IPS-15b (cell line): Measurements from ENCODE around the gene F13A1.

ENCODE experiments used
- H3K27me3 ChIP-seq: one replicate; pipeline ENCODE4 v1.6.1; 2013; ENCODE audit warnings: low read length; ENCODE audit not compliant: control insufficient read depth, insufficient read depth
- H3K36me3 ChIP-seq: one replicate; pipeline ENCODE4 v1.6.1; 2013; ENCODE audit warnings: low read length; ENCODE audit not compliant: control insufficient read depth, insufficient read depth
- H3K4me1 ChIP-seq: one replicate; pipeline ENCODE4 v1.6.1; 2013; ENCODE audit warnings: mild to moderate bottlenecking, low read length; ENCODE audit not compliant: control insufficient read depth, insufficient read depth
- H3K4me3 ChIP-seq: one replicate; pipeline ENCODE4 v1.5.1; 2013; ENCODE audit warnings: low read depth, low read length
- H3K9ac ChIP-seq: one replicate; pipeline ENCODE4 v1.6.1; 2013; ENCODE audit warnings: low read depth, mild to moderate bottlenecking, low read length
- H3K9me3 ChIP-seq: one replicate; pipeline ENCODE4 v1.6.1; 2013; ENCODE audit warnings: mild to moderate bottlenecking, low read length; ENCODE audit not compliant: control insufficient read depth, insufficient read depth

F13A1 gene

GRCh38 chr6:6348256-6348655, 27.8 kb upstream of the F13A1 start:
- H3K27me3 ChIP-seq, result no peaks in the 10 kb centered on the region
- no peak overlapping the region for H3K4me3 ChIP-seq
- no peak overlapping the region for H3K9ac ChIP-seq
- no peaks in the 10 kb centered on the region for H3K9me3 ChIP-seq
- no peaks in the 10 kb centered on the region for H3K4me1 ChIP-seq
- no peaks in the 10 kb centered on the region for H3K36me3 ChIP-seq

- Histone ChIP-seq H3K36me3 (no peaks in the 10 kb centered on the region), H3K9ac (no peak overlapping the region), H3K27me3 (no peaks in the 10 kb centered on the region)
These were observed 26.1 kb upstream of the F13A1 start for GRCh38 chr6:6346427-6347023.

DNA sequence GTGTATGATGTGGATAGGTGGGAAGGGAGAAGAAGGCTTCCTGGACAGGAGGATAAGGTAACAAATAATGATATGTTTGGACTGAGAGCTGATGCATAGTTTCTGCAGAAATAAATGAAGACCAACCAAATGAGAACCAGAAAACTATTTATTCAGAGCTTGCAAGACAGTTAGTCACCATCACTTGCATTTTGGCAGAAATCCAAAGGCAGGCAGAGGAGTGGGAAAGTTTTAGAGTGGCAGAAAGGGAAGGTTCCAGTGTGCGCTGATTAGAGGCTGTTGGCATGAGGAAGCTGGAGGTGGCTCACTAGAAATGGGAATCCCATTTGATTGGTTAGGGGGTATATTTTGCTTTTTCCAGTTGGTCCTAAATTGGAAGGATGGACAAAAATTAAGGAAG, 13.0 kb upstream of the F13A1 start:
- Histone ChIP-seq H3K4me3 (no peak overlapping the region), H3K9ac (no peak overlapping the region), H3K9me3 (no peaks in the 10 kb centered on the region), H3K27me3 (no peaks in the 10 kb centered on the region), H3K4me1 (no peaks in the 10 kb centered on the region), H3K36me3 (no peaks in the 10 kb centered on the region)

More at GRCh38 chr6:6346427-6347023, 26.1 kb upstream of the F13A1 start:
- Histone ChIP-seq H3K4me1 (no peaks in the 10 kb centered on the region), H3K4me3 (no peak overlapping the region), H3K9me3 (no peaks in the 10 kb centered on the region)

DNA sequence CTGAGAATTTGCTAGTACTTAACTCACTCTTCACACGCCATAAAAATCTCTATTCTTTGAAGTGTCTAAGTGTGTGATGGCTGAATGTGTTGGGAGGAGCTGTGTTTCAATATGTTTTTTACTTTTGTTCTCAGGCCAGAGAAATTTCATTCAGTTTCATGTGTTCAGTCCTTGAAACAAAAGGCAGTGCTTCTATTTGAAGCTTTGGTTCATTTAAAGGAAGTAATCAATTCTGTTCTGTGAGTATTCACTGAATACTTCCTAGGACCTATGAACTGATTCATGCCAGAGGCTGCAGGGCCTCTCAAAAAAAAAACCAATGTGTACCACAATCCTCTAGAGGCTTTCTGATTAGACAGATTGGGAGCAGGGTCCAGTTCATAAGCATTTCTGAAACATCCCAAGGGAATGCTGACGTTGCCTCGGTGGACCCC, 12.4 kb upstream of the F13A1 start:
- Histone ChIP-seq H3K4me3 (no peak overlapping the region), H3K9me3 (no peaks in the 10 kb centered on the region), H3K4me1 (no peaks in the 10 kb centered on the region), H3K36me3 (no peaks in the 10 kb centered on the region), H3K9ac (no peak overlapping the region), H3K27me3 (no peaks in the 10 kb centered on the region)

DNA sequence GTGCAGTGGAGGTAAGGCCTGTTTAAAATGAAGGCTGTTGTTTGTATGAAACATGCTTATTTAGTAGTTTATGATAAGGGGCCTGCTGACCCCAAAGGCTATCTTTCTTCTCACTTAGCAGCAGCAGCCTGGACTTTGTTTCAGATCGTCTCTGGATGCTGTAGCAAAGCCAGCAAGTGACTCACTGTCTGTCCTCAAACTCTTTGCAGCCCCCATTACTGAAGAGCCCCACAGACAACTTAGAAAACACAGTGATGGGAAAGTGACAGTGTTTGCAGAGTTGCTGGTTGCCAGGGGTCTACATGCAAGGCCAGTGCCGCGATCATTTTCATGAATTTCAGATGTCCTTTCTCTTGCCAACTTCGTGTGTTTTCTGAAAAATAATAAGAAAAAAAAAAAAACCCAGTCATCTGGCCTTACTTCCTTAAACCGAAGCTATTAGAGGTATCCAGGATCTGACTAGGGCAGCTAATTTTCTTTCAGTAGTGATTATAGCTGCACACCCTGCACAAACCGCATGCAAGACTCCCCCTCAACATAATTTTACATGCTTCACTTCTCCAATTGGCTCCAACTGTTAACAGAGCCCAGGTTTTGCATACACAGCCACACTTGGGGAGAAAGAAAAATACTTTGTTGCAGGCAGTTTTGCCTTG, 11.6 kb upstream of the F13A1 start:
- Histone ChIP-seq H3K9me3 (no peaks in the 10 kb centered on the region), H3K4me3 (no peak overlapping the region), H3K27me3 (no peaks in the 10 kb centered on the region), H3K36me3 (no peaks in the 10 kb centered on the region), H3K9ac (no peak overlapping the region), H3K4me1 (no peaks in the 10 kb centered on the region)

DNA sequence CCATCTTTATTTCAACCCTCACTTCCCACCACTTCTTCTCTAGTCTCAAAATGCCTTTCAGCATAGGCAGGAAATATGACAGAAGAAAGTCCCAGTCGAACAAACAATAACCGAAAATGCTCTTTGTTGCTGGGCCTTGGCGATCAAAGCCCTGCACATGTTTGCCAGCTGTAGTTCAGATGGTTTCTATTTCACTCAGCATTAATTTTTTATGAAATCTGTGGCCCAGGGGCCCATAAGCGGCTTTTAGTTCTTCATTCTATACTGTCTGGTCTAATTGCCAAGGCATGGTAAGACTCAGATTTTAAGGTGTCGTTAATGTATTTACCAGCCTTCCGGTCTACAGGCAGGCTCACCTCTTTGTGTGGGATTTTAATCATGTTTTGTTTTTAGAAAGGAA, 10.9 kb upstream of the F13A1 start:
- no peaks in the 10 kb centered on the region for H3K36me3 ChIP-seq
- H3K9me3 ChIP-seq, result no peaks in the 10 kb centered on the region
- no peak overlapping the region for H3K4me3 ChIP-seq
- H3K9ac ChIP-seq, result no peak overlapping the region
- no peaks in the 10 kb centered on the region for H3K4me1 ChIP-seq
- no peaks in the 10 kb centered on the region for H3K27me3 ChIP-seq

DNA sequence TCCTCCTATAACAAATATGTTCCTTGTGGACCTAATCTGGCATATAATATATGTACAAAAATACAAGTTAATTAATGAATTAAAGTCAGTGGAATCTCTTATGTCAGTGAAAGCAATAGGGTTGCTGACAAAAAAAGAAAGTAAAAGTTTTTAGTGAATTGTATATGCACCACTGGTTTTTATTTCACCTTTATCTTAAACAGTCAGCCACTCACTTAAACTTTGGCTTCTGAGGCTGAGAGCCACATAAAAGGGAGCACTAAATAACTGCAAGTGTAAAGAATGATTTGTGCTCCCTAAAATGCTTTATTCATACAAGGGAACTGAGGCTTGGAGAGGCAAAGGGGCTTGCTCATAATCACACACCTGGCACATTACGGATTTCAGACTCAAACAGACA, 9.9 kb upstream of the F13A1 start:
- H3K36me3 ChIP-seq, result no peaks in the 10 kb centered on the region
- H3K9ac ChIP-seq, result no peak overlapping the region
- no peak overlapping the region for H3K4me3 ChIP-seq

DNA sequence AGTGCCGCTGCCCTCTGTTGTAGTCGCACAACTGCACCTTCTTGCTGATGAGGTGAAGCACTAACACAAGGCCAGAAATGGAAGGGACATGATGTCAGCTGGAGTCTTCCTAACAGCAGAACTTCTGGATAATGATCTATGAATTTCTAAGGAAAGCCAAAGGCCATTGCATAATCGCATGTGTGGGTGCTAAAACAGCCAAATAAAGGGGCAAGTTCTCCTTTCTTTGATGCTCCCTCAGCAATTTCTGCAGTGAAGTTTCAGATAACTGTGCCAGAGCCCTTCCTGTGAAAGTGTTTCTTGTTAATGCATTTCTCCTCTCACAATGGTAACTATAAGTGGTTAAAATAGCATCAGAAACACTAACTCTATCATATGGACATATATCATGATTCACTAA, 8.0 kb upstream of the F13A1 start:
- Histone ChIP-seq H3K36me3 (no peaks in the 10 kb centered on the region), H3K27me3 (peaks cover 1% of the 10 kb centered on the region), H3K9me3 (no peaks in the 10 kb centered on the region), H3K9ac (no peak overlapping the region), H3K4me3 (no peak overlapping the region), H3K4me1 (no peaks in the 10 kb centered on the region)

More for the DNA sequence above, 9.9 kb upstream of the F13A1 start:
- H3K9me3 ChIP-seq, result no peaks in the 10 kb centered on the region
- H3K27me3 ChIP-seq, result no peaks in the 10 kb centered on the region
- H3K4me1 ChIP-seq, result no peaks in the 10 kb centered on the region

DNA sequence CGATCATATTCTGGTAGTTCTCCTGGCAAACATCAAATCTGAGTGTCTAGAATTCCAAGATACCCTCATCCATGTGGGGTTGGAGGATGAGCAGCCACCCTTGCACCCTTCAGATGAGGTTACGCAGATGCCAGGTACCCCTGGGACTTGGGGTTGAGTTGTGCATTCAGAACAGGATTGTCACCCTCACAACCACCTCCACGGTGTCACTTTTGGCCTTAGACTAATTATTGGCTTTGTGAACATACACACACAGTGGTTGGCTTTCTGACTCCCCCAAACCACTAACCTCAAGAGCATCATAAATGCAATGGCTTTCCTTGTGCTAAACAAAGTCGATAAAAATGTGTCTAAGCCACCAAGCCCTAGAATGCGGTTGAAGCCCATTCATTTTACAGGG, 2.9 kb upstream of the F13A1 start:
- H3K9me3 ChIP-seq, result no peaks in the 10 kb centered on the region
- H3K9ac ChIP-seq, result no peak overlapping the region
- H3K36me3 ChIP-seq, result no peaks in the 10 kb centered on the region
- no peaks in the 10 kb centered on the region for H3K4me1 ChIP-seq
- peaks cover 37% of the 10 kb centered on the region for H3K27me3 ChIP-seq
- no peak overlapping the region for H3K4me3 ChIP-seq

DNA sequence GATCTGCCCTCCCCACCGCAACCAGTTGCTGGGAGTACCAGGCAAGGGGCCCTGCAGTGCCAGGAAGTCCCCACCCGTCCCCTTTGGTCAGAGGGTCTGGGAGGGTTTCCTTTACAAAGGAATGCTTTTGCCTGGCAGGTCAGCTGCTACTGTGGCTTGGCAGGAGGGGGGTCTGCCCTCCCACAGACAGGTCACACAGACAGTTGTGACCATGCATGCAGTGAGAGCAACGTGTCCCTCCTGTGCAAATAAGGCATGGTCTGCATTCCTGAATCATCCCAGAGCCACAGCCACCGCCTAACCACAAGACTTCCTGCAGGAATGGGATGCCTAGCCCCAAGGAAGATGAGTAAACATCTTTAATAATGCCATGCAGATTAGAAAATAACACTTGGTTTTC, 439 bp upstream of the F13A1 start:
- Histone ChIP-seq H3K27me3 (peaks cover 41% of the 10 kb centered on the region), H3K9me3 (no peaks in the 10 kb centered on the region), H3K36me3 (no peaks in the 10 kb centered on the region), H3K9ac (no peak overlapping the region), H3K4me1 (no peaks in the 10 kb centered on the region), H3K4me3 (peak overlapping the region; percentile 71)

DNA sequence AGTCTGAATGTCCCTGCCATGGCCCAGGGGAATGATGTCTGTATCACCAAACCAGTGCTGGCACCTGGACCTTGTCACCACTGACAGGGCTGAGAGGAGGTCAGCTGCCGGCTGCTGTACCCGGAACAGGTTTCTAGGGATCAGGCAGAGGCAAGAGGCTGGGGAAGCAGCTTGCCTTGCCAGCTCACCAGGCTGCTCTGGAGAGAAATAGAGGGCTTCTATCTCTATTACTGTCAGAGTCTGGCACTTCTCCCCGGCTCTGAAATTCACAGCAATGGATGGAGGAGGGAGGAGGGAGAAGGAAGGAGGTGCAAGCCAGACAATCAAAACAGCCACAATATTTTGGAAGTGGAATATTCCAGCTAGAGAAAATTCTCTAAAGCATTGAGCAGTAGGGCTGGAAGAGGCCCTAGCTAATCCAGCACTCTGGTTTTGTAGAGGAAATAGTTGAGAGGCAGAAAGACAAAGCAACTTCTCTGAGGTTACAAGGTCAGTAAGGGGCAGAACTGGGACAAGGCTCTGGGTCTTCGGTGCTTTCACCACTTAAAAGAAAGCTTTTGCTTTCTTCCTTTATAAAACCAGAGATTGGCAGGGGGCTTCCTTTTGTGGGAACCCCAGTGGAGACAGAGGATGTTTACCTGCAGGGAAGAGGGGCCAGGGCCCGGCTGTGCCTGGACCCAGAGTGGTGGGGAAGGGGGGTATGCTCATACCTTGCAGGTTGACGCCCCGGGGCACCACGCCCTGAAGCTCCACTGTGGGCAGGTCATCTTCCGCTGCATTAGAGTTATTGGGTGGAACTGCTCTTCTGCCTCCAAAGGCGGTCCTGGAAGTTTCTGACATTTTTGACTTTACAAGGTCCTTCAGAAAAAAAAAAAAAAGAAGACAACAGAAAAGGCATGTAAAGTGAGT, 2.4 kb downstream of the F13A1 start:
- Histone ChIP-seq H3K4me3 (no peak overlapping the region), H3K4me1 (no peaks in the 10 kb centered on the region), H3K9ac (no peak overlapping the region), H3K9me3 (no peaks in the 10 kb centered on the region), H3K27me3 (peaks cover 36% of the 10 kb centered on the region), H3K36me3 (no peaks in the 10 kb centered on the region)

GRCh38 chr6:6317386-6317785, 3.1 kb downstream of the F13A1 start:
- Histone ChIP-seq H3K9me3 (no peaks in the 10 kb centered on the region), H3K27me3 (peaks cover 34% of the 10 kb centered on the region), H3K4me3 (no peak overlapping the region), H3K9ac (no peak overlapping the region), H3K36me3 (no peaks in the 10 kb centered on the region), H3K4me1 (no peaks in the 10 kb centered on the region)
